A549 (cell line): ENCODE data around the gene ZBTB37. TPM values are rescaled to one million over a fixed set of nuclear protein-coding genes. Genes with fewer than 3 reads are reported as not detected.

Source experiments
- ATAC-seq, 2 experiments: fragments of 200-7000 bp in 1 of 2; fragments of >200 bp in 1 of 2; cut with Nextera tagmentation in 1 of 2; cut with Tn5 transposase in 1 of 2; 3 replicates each; pipeline versions ENCODE4 v1.8.0 to v1.9.1; 2018 to 2020; ENCODE audit warnings: mild to moderate bottlenecking in 1 of 2, moderate library complexity in 1 of 2
- CTCF ChIA-PET: fragments of 300-600 bp; sonication (Branson Sonifier 250); formaldehyde crosslinking; extraction: SDS; loops from one replicate; lab custom pipeline; 2021; ENCODE audit warnings: antibody characterized with exemption, inconsistent platforms; lab: Yijun Ruan, JAX
- POLR2A ChIA-PET: fragments of 350-600 bp; formaldehyde crosslinking; extraction: SDS; loops from one replicate; lab custom pipeline; 2021; ENCODE audit warnings: antibody characterized with exemption, inconsistent platforms; lab: Yijun Ruan, JAX
- DNase-seq, 2 experiments: peaks; one replicate each; pipeline versions ENCODE4 v3.0.0 to v3.0.0-alpha.2; 2011 to 2016; ENCODE audit warnings: low read depth in 1 of 2, low spot score in 1 of 2
- FAIRE-seq: peaks from 2 replicates; lab custom pipeline; 2011; peaks lifted over from hg19 to GRCh38; lab: Jason Lieb, UNC
- H3K27ac ChIP-seq, 2 experiments: fragments of >200 bp; sonication (Bioruptor Twin); formaldehyde crosslinking; 3 replicates each; pipeline ENCODE4 v1.5.1; 2016 to 2017
- H3K4me1 ChIP-seq: fragments of >200 bp; sonication (Bioruptor Twin); formaldehyde crosslinking; 3 replicates; pipeline ENCODE4 v1.6.1; 2016
- H3K4me2 ChIP-seq: fragments of >200 bp; sonication (Bioruptor Twin); formaldehyde crosslinking; 3 replicates; pipeline ENCODE4 v1.6.1; 2016
- H3K4me3 ChIP-seq: fragments of >200 bp; sonication (Bioruptor Twin); formaldehyde crosslinking; 3 replicates; pipeline ENCODE4 v1.5.1; 2016
- H3K9me3 ChIP-seq: fragments of >200 bp; sonication (Bioruptor Twin); formaldehyde crosslinking; 3 replicates; pipeline ENCODE4 v1.6.1; 2016
- BCL3 ChIP-seq: fragments of >200 bp; sonication (Bioruptor Twin); formaldehyde crosslinking; IDR thresholded peaks from 3 replicates; pipeline ENCODE4 v1.6.1; 2016
- CBX8 ChIP-seq: fragments of 200-600 bp; sonication (generic); IDR thresholded peaks from 2 replicates; pipeline ENCODE4 v1.6.1; 2016
- CEBPB ChIP-seq, 2 experiments: fragments of >200 bp in 1 of 2; sonication (Bioruptor Twin) in 1 of 2; formaldehyde crosslinking in 1 of 2; IDR thresholded peaks; 2 replicates each; pipeline ENCODE4 v1.6.1; 2012 to 2016
- CHD2 ChIP-seq: fragments of 150-350 bp; IDR thresholded peaks from 2 replicates; pipeline ENCODE4 v1.6.1; 2014; ENCODE audit warnings: low read length; ENCODE audit not compliant: partially characterized antibody
- CTCF ChIP-seq: fragments of >200 bp; sonication (Bioruptor Twin); formaldehyde crosslinking; IDR thresholded peaks from 3 replicates; pipeline ENCODE4 v1.5.1; 2016
- EHF ChIP-seq: fragments of 250-450 bp; sonication (Bioruptor Pico); IDR thresholded peaks from 2 replicates; pipeline ENCODE4 v1.5.0; 2020; ENCODE audit warnings: mild to moderate bottlenecking
- EHMT2 ChIP-seq: fragments of 200-600 bp; sonication (generic); IDR thresholded peaks from 2 replicates; pipeline ENCODE4 v1.6.1; 2016; ENCODE audit warnings: antibody characterized with exemption, low read depth, mild to moderate bottlenecking, moderate library complexity
- EP300 ChIP-seq, 2 experiments: fragments of >200 bp; sonication (Bioruptor Twin); formaldehyde crosslinking; IDR thresholded peaks; 2 replicates in 1 of 2; 3 replicates in 1 of 2; pipeline ENCODE4 v1.6.1; 2016 to 2017
- HEYL ChIP-seq: fragments of 250-450 bp; sonication (Bioruptor Pico); IDR thresholded peaks from 2 replicates; pipeline ENCODE4 v1.8.0; 2021; ENCODE audit warnings: mild to moderate bottlenecking, moderate library complexity
- HOXA7 ChIP-seq: fragments of 250-450 bp; sonication (Bioruptor Pico); IDR thresholded peaks from 2 replicates; pipeline ENCODE4 v1.5.0; 2020; ENCODE audit warnings: mild to moderate bottlenecking, moderate library complexity
- HOXB13 ChIP-seq: fragments of 250-450 bp; sonication (Bioruptor Pico); IDR thresholded peaks from 2 replicates; pipeline ENCODE4 v1.5.0; 2020; ENCODE audit warnings: low read depth, mild to moderate bottlenecking, moderate library complexity
- HOXB5 ChIP-seq: fragments of 250-450 bp; sonication (Bioruptor Pico); IDR thresholded peaks from 2 replicates; pipeline ENCODE4 v1.5.0; 2020; ENCODE audit warnings: mild to moderate bottlenecking, moderate library complexity
- JUN ChIP-seq, 2 experiments: fragments of >200 bp; sonication (Bioruptor Twin); formaldehyde crosslinking; IDR thresholded peaks; 2 replicates in 1 of 2; 3 replicates in 1 of 2; pipeline ENCODE4 v1.6.1; 2016 to 2017
- JUNB ChIP-seq: fragments of >200 bp; sonication (Bioruptor Twin); formaldehyde crosslinking; IDR thresholded peaks from 2 replicates; pipeline ENCODE4 v1.6.1; 2016
- KDM1A ChIP-seq: fragments of 200-600 bp; sonication (generic); IDR thresholded peaks from 2 replicates; pipeline ENCODE4 v1.6.1; 2016; ENCODE audit warnings: low read depth, mild to moderate bottlenecking
- MAFK ChIP-seq: fragments of 450-650 bp; IDR thresholded peaks from 2 replicates; pipeline ENCODE4 v1.6.1; 2014; ENCODE audit not compliant: partially characterized antibody
- MAX ChIP-seq: IDR thresholded peaks from 2 replicates; pipeline ENCODE4 v1.6.1; 2012
- MYC ChIP-seq: IDR thresholded peaks from 2 replicates; pipeline ENCODE4 v1.6.1; 2012; ENCODE audit warnings: mild to moderate bottlenecking, inconsistent platforms, low read length, improper control_type of control experiment, borderline replicate concordance
- NPAS2 ChIP-seq: fragments of 250-450 bp; sonication (Bioruptor Pico); IDR thresholded peaks from 2 replicates; pipeline ENCODE4 v1.8.0; 2022; ENCODE audit warnings: mild to moderate bottlenecking, moderate library complexity, borderline replicate concordance
- PHF8 ChIP-seq: fragments of 200-600 bp; sonication (generic); IDR thresholded peaks from 2 replicates; pipeline ENCODE4 v1.6.1; 2016; ENCODE audit warnings: low read depth, mild to moderate bottlenecking, antibody characterized with exemption, moderate library complexity, borderline replicate concordance
- RARB ChIP-seq: fragments of 250-450 bp; sonication (Bioruptor Pico); IDR thresholded peaks from 2 replicates; pipeline ENCODE4 v1.8.0; 2021; ENCODE audit warnings: mild to moderate bottlenecking, moderate library complexity
- RFX5 ChIP-seq: fragments of 450-650 bp; IDR thresholded peaks from 2 replicates; pipeline ENCODE4 v1.7.1; 2014; ENCODE audit warnings: antibody characterized with exemption, mild to moderate bottlenecking, moderate library complexity
- RNF2 ChIP-seq: fragments of 200-600 bp; sonication (generic); IDR thresholded peaks from 2 replicates; pipeline ENCODE4 v1.6.1; 2016; ENCODE audit warnings: low read depth, mild to moderate bottlenecking, antibody characterized with exemption, moderate library complexity, borderline replicate concordance
- SMC3 ChIP-seq: fragments of >200 bp; sonication (Bioruptor Twin); formaldehyde crosslinking; IDR thresholded peaks from 3 replicates; pipeline ENCODE4 v1.6.1; 2018; ENCODE audit warnings: inconsistent platforms
- TFCP2L1 ChIP-seq: fragments of 250-450 bp; sonication (Bioruptor Pico); IDR thresholded peaks from 2 replicates; pipeline ENCODE4 v1.5.0; 2021; ENCODE audit warnings: mild to moderate bottlenecking
- TP53 ChIP-seq: fragments of 250-450 bp; sonication (Bioruptor Pico); IDR thresholded peaks from 2 replicates; pipeline ENCODE4 v1.5.0; 2021; ENCODE audit warnings: mild to moderate bottlenecking, moderate library complexity
- ZC3H11A ChIP-seq: fragments of 450-650 bp; IDR thresholded peaks from 2 replicates; pipeline ENCODE4 v1.6.1; 2014; ENCODE audit warnings: antibody characterized with exemption, mild to moderate bottlenecking
- ZFP36 ChIP-seq: fragments of 450-650 bp; IDR thresholded peaks from 2 replicates; pipeline ENCODE4 v1.6.1; 2014; ENCODE audit warnings: borderline replicate concordance; ENCODE audit not compliant: partially characterized antibody
- ZNF302 ChIP-seq: fragments of 250-450 bp; sonication (Bioruptor Pico); IDR thresholded peaks from 2 replicates; pipeline ENCODE4 v1.9.0; 2021; ENCODE audit warnings: inconsistent platforms, mild to moderate bottlenecking, moderate library complexity
- ZSCAN20 ChIP-seq: fragments of 250-450 bp; sonication (Bioruptor Pico); IDR thresholded peaks from 2 replicates; pipeline ENCODE4 v1.8.0; 2022; ENCODE audit warnings: mild to moderate bottlenecking, moderate library complexity
- polyA plus RNA-seq, 4 experiments: library from polyadenylated mRNA; depleted of rRNA in 3 of 4; stranded (reverse); fragments of >200 nt; fragmentation: RNase III in 1 of 4; extraction: RNeasy Plus Mini Kit Qiagen cat#74134 plus additional on column Dnase treatment in 1 of 4; gene quantifications; 2 replicates in 3 of 4; 3 replicates in 1 of 4; pipeline ENCODE4 v1.2.3, GENCODE V29; 2011 to 2017
- TF ChIP-seq, protein P1 (sequence below): fragments of 450-650 bp; IDR thresholded peaks from 2 replicates; pipeline ENCODE4 v1.6.1; 2014; ENCODE audit warnings: antibody characterized with exemption
- TF ChIP-seq, protein P2 (sequence below): fragments of 250-450 bp; sonication (Bioruptor Pico); IDR thresholded peaks from 2 replicates; pipeline ENCODE4 v1.5.0; 2020; ENCODE audit warnings: low read depth, mild to moderate bottlenecking, moderate library complexity
- TF ChIP-seq, protein P3 (sequence below): fragments of 150-350 bp; IDR thresholded peaks from 2 replicates; pipeline ENCODE4 v1.6.1; 2014; ENCODE audit warnings: low read depth, mild to moderate bottlenecking, low read length

ZBTB37 gene
- polyA plus RNA-seq, 2 of the 4 experiments (the other 2 are of a cell fraction), result 1.0 to 3.0 TPM

- no peak for TF ChIP-seq EHMT2
- TF ChIP-seq, protein P1, sequence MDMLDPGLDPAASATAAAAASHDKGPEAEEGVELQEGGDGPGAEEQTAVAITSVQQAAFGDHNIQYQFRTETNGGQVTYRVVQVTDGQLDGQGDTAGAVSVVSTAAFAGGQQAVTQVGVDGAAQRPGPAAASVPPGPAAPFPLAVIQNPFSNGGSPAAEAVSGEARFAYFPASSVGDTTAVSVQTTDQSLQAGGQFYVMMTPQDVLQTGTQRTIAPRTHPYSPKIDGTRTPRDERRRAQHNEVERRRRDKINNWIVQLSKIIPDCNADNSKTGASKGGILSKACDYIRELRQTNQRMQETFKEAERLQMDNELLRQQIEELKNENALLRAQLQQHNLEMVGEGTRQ, result no peak
- TF ChIP-seq RFX5, result no peak
- no peak for TF ChIP-seq HOXB13 (CRISPR knock-in tag)
- TF ChIP-seq SMC3, result no peak
- no peak for TF ChIP-seq EP300 (IDR thresholded peaks at IDR 0.05)
These were observed 5.4 kb upstream of the ZBTB37 start (continued) for GRCh38 chr1:173862769-173863223.

DNA sequence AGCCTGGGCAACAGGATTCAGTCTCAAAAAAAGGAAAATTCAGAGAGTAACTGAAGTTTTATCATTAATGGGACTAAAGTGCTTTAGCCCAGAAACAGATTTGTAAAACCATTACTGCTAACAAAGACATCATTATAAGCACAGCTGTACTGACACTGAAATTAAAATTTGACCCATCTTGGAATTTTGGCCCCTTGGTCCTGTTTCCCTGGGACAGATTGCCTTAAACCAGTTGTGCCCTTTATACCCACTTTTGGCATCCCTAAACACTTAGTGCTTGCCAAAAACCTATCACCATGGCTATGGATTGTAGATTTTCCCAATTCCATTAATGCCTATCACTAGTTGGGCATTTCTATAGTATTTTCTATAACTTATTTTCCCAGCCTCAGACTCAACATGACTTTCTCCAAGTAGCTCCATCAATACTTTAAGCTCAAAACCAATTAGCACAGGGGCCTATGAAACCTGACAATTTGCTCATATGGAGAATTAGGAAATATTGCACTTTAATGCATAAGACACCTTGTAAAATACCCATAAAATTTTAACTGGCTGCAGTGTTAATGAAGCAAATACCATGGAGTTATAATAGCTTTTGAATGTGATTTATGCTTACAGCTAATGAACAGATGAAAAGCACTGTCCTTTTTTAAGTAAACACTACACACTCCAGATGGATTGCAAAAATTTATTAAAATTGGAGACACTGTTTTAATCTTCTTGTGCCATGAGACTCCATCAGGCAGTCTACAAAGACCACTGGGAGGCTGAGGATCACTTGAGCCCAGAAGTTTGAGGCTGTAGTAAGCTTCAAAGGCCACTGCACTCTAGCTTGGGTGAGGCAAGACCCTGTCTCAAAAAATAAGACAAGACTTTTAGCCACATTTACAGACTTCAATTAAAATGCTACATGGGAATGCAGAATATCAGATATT, 4.7 kb upstream of the ZBTB37 start:
- FAIRE-seq, result no peak
- peak overlapping the region; percentile 78 for H3K4me2 ChIP-seq
- no peak for ATAC-seq
- H3K27ac ChIP-seq, result peak overlapping the region in 1 of 2 experiments; percentile 97; a peak in 3 of 6 replicates
- peaks cover 24% of the 10 kb centered on the region for H3K4me1 ChIP-seq
- H3K9me3 ChIP-seq, result no peaks in the 10 kb centered on the region
- peak overlapping the region; percentile 97; the same call in 1 of the 3 replicates for H3K4me3 ChIP-seq
- CTCF ChIA-PET, result interaction anchor here (0.9 to 1.4 kb wide), 2 partner anchors 354 to 434 kb away, joined by 3 to 5 read pairs; no protein-coding TSS in a partner anchor
- POLR2A ChIA-PET, result no interaction called here
- no peak for DNase-seq
- TF ChIP-seq KDM1A (no peak), EHF (CRISPR knock-in tag) (0 out of 2 replicates have a peak, but pooled peaks have one; percentile 51), BCL3 (peak; percentile 7; the same call in 1 of the 3 replicates), TP53 (0 out of 2 replicates have a peak, but pooled peaks have one; percentile 1), JUNB (no peak), CBX8 (no peak), PHF8 (no peak), EP300 (IDR thresholded peaks at IDR 0.05) (no peak), MAX (no peak), MAFK (no peak), RFX5 (no peak), HEYL (CRISPR knock-in tag) (no peak), CEBPB (IDR thresholded peaks at IDR 0.05) (no peak), ZNF302 (CRISPR knock-in tag) (no peak), HOXA7 (CRISPR knock-in tag) (peak; percentile 97), RARB (peak; percentile 88), CHD2 (no peak), ZC3H11A (no peak), TFCP2L1 (CRISPR knock-in tag) (peak; percentile 96), ZSCAN20 (CRISPR knock-in tag) (no peak), JUN (IDR thresholded peaks at IDR 0.05) (peak; percentile 8 to 9; a peak in 2 of 5 replicates), NPAS2 (no peak), CTCF (no peak), RNF2 (no peak), HOXB5 (peak; percentile 29; the same call in 1 of the 2 replicates), ZFP36 (no peak), MYC (no peak), SMC3 (no peak)
- TF ChIP-seq, protein P2, sequence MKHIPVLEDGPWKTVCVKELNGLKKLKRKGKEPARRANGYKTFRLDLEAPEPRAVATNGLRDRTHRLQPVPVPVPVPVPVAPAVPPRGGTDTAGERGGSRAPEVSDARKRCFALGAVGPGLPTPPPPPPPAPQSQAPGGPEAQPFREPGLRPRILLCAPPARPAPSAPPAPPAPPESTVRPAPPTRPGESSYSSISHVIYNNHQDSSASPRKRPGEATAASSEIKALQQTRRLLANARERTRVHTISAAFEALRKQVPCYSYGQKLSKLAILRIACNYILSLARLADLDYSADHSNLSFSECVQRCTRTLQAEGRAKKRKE (CRISPR knock-in tag), result 0 out of 2 replicates have a peak, but pooled peaks have one; percentile 27
- TF ChIP-seq, protein P3, sequence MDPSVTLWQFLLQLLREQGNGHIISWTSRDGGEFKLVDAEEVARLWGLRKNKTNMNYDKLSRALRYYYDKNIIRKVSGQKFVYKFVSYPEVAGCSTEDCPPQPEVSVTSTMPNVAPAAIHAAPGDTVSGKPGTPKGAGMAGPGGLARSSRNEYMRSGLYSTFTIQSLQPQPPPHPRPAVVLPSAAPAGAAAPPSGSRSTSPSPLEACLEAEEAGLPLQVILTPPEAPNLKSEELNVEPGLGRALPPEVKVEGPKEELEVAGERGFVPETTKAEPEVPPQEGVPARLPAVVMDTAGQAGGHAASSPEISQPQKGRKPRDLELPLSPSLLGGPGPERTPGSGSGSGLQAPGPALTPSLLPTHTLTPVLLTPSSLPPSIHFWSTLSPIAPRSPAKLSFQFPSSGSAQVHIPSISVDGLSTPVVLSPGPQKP, result no peak
